B cell (primary cell): ENCODE measurements around the gene TRAPPC3L. TPM values are rescaled to one million over a fixed set of nuclear protein-coding genes. Genes with fewer than 3 reads are reported as not detected.
A peak's percentile ranks its signal among the peaks of the same experiment; 100 is the strongest.

ENCODE experiments used
- ATAC-seq: fragments of 200-7000 bp; cut with Tn5 transposase; one replicate; pipeline ENCODE4 v1.10.0; 2021; ENCODE audit warnings: low read depth, mild to moderate bottlenecking, moderate number of reproducible peaks, moderate library complexity
- CTCF ChIA-PET: fragments of 350-600 bp; sonication (Branson Sonifier 250); formaldehyde crosslinking; loops from one replicate; lab custom pipeline; 2021; ENCODE audit warnings: antibody characterized with exemption, inconsistent platforms; lab: Charles Lee
- POLR2A ChIA-PET: fragments of 350-600 bp; sonication (Branson Sonifier 250); formaldehyde crosslinking; loops from one replicate; lab custom pipeline; 2021; ENCODE audit warnings: antibody characterized with exemption; lab: Charles Lee
- DNase-seq: peaks from one replicate; pipeline ENCODE4 v3.0.0; 2013
- H2AFZ ChIP-seq: 2 replicates; pipeline ENCODE4 v1.6.1; 2012; ENCODE audit warnings: mild to moderate bottlenecking, low read depth, low read length; ENCODE audit not compliant: insufficient read depth, poor library complexity, severe bottlenecking
- H3K27ac ChIP-seq, 2 donors: 1 replicate in 1 of 2; 2 replicates in 1 of 2; pipeline ENCODE4 v1.5.1; 2012 to 2013; ENCODE audit warnings: low read length in 2 of 2, mild to moderate bottlenecking in 2 of 2, moderate library complexity in 1 of 2
- H3K27me3 ChIP-seq, 4 experiments: fragments of 200-600 bp in 1 of 4; sonication (generic) in 1 of 4; replicated peaks in 1 of 4; 1 replicate in 2 of 4; 2 replicates in 2 of 4; pipeline versions ENCODE4 v1.6.1 to v1.7.0; 2013 to 2016; ENCODE audit warnings: low read length in 3 of 4, mild to moderate bottlenecking in 2 of 4, mixed read lengths in 1 of 4, moderate library complexity in 1 of 4; ENCODE audit not compliant: insufficient read depth in 4 of 4, control insufficient read depth in 3 of 4; ENCODE audit errors: control extremely low read depth in 1 of 4
- H3K36me3 ChIP-seq, 2 experiments: replicated peaks in 1 of 2; 1 replicate in 1 of 2; 2 replicates in 1 of 2; pipeline versions ENCODE4 v1.6.1 to v1.7.1; 2013; ENCODE audit warnings: low read length in 1 of 2; ENCODE audit not compliant: insufficient read depth in 2 of 2, control insufficient read depth in 1 of 2; ENCODE audit errors: control extremely low read depth in 1 of 2, extremely low read depth in 1 of 2
- H3K4me1 ChIP-seq, 2 donors: fragments of 200-600 bp in 1 of 2; sonication (generic) in 1 of 2; 1 replicate in 1 of 2; 2 replicates in 1 of 2; pipeline versions ENCODE4 v1.5.1 to v1.6.1; 2013 to 2017; ENCODE audit warnings: low read length in 2 of 2; ENCODE audit not compliant: control insufficient read depth in 2 of 2, insufficient read depth in 2 of 2
- H3K4me2 ChIP-seq: replicated peaks from 2 replicates; pipeline ENCODE3; 2012; ENCODE audit warnings: mild to moderate bottlenecking, low read depth, low read length; ENCODE audit not compliant: poor library complexity, severe bottlenecking
- H3K4me3 ChIP-seq, 5 experiments: fragments of 200-600 bp in 1 of 5; sonication (generic) in 1 of 5; 1 replicate in 3 of 5; 2 replicates in 2 of 5; pipeline versions ENCODE4 v1.5.1 to v1.7.0; 2011 to 2016; ENCODE audit warnings: low read length in 4 of 5, mild to moderate bottlenecking in 4 of 5, low read depth in 2 of 5, control low read depth in 1 of 5, moderate library complexity in 1 of 5; ENCODE audit not compliant: insufficient read depth in 1 of 5; ENCODE audit errors: control extremely low read depth in 1 of 5, extremely low read depth in 1 of 5
- H3K79me2 ChIP-seq: fragments of 200-600 bp; sonication (generic); one replicate; pipeline ENCODE4 v1.6.0; 2016; ENCODE audit warnings: low read length; ENCODE audit not compliant: control insufficient read depth, insufficient read depth
- H3K9ac ChIP-seq: fragments of 200-600 bp; sonication (generic); 2 replicates; pipeline ENCODE4 v1.6.1; 2017; ENCODE audit warnings: mild to moderate bottlenecking, low read length, moderate library complexity
- H3K9me3 ChIP-seq, 3 donors: one replicate each; pipeline versions ENCODE4 v1.6.1 to v1.7.1; 2013; ENCODE audit warnings: low read length in 2 of 3; ENCODE audit not compliant: control insufficient read depth in 2 of 3, insufficient read depth in 1 of 3; ENCODE audit errors: control extremely low read depth in 1 of 3
- H4K20me1 ChIP-seq: 2 replicates; pipeline ENCODE4 v1.6.0; 2012; ENCODE audit warnings: mild to moderate bottlenecking, low read length; ENCODE audit not compliant: insufficient read depth, control insufficient read depth, poor library complexity, severe bottlenecking
- H3K27ac Mint-ChIP-seq: one replicate; pipeline ENCODE4 v1.8.0; 2021; ENCODE audit warnings: mixed read lengths
- H3K27me3 Mint-ChIP-seq: one replicate; pipeline ENCODE4 v1.8.0; 2021; ENCODE audit warnings: mixed read lengths
- H3K4me1 Mint-ChIP-seq: one replicate; pipeline ENCODE4 v1.8.0; 2021; ENCODE audit warnings: mixed read lengths
- H3K4me3 Mint-ChIP-seq: one replicate; pipeline ENCODE4 v1.8.0; 2021; ENCODE audit warnings: mixed read lengths
- H3K9me3 Mint-ChIP-seq: one replicate; pipeline ENCODE4 v1.8.0; 2022; ENCODE audit warnings: mixed read lengths; ENCODE audit not compliant: insufficient read depth
- EZH2 ChIP-seq: IDR thresholded peaks from 2 replicates; pipeline ENCODE4 v1.6.1; 2012; ENCODE audit warnings: borderline replicate concordance, low read depth, mild to moderate bottlenecking, moderate library complexity, low read length; ENCODE audit not compliant: insufficient read depth, poor library complexity, severe bottlenecking
- WGBS: methylation state at CpG from one replicate; pipeline ENCODE4 v1.1.5; 2013; ENCODE audit warnings: missing lambda C conversion rate; ENCODE audit not compliant: insufficient coverage; 5-methylcytosine and 5-hydroxymethylcytosine counted together
- intact Hi-C: fragments of 100-400 bp; cut with micrococcal nuclease; formaldehyde crosslinking; loops from one replicate; pipeline ENCODE4 v1.10.0; 2022
- polyA plus RNA-seq: library from polyadenylated mRNA; depleted of rRNA; stranded (reverse); fragments of >200 nt; gene quantifications from 2 replicates; pipeline ENCODE4 v1.2.3, GENCODE V29; 2012
- total RNA-seq, 2 donors: library from RNA; stranded (reverse); fragments of 120-200 nt in 1 of 2; gene quantifications; 1 replicate in 1 of 2; 2 replicates in 1 of 2; pipeline versions ENCODE4 v1.2.3 to v1.2.4, GENCODE V29; 2013 to 2022
- TF ChIP-seq, protein P1 (sequence below): fragments of 200-600 bp; IDR thresholded peaks from one replicate; pipeline ENCODE4 v1.8.0; 2022; ENCODE audit warnings: antibody characterized with exemption, mild to moderate bottlenecking

The TRAPPC3L gene
- total and polyA plus RNA-seq, 2 donors (not counting 1 experiment from before 2014, with no cell fraction given) = not detected

- ATAC-seq (peak; percentile 88), DNase-seq (peak; percentile 69)
- Histone ChIP-seq H3K4me1 (peaks cover 15 to 19% of the 10 kb centered on the region in 2 donors), H2AFZ (no peak overlapping the region), H3K79me2 (no peaks in the 10 kb centered on the region), H3K4me2 (peak overlapping the region; percentile 42), H3K9me3 (no peaks in the 10 kb centered on the region), H4K20me1 (no peaks in the 10 kb centered on the region), H3K27ac (no peak overlapping the region), H3K27me3 (no peaks in the 10 kb centered on the region), H3K9ac (no peak overlapping the region), H3K4me3 (no peak overlapping the region), H3K36me3 (no peaks in the 10 kb centered on the region)
- intact Hi-C loops = loop anchor here (1.0 kb wide), 1 partner anchor 11 kb away; no protein-coding TSS in a partner anchor
- H3K27ac Mint-ChIP-seq = peak overlapping the region; percentile 76
- no peaks in the 10 kb centered on the region for H3K27me3 Mint-ChIP-seq
- peaks cover 33% of the 10 kb centered on the region for H3K4me1 Mint-ChIP-seq
- POLR2A ChIA-PET = interaction anchor here (0.7 kb wide), 1 partner anchor 65 kb away, joined by 5 read pairs; no protein-coding TSS in a partner anchor
- peak overlapping the region; percentile 54 for H3K4me3 Mint-ChIP-seq
- no peaks in the 10 kb centered on the region for H3K9me3 Mint-ChIP-seq
- CTCF ChIA-PET = interaction anchor here (0.6 to 1.9 kb wide), 6 partner anchors 9 to 234 kb away, joined by 3 to 10 read pairs (median 4); partner anchors contain the start of gene DSE
- WGBS = 61% methylated on average over 2 of the region's 9 CpGs
- TF ChIP-seq, protein P1, sequence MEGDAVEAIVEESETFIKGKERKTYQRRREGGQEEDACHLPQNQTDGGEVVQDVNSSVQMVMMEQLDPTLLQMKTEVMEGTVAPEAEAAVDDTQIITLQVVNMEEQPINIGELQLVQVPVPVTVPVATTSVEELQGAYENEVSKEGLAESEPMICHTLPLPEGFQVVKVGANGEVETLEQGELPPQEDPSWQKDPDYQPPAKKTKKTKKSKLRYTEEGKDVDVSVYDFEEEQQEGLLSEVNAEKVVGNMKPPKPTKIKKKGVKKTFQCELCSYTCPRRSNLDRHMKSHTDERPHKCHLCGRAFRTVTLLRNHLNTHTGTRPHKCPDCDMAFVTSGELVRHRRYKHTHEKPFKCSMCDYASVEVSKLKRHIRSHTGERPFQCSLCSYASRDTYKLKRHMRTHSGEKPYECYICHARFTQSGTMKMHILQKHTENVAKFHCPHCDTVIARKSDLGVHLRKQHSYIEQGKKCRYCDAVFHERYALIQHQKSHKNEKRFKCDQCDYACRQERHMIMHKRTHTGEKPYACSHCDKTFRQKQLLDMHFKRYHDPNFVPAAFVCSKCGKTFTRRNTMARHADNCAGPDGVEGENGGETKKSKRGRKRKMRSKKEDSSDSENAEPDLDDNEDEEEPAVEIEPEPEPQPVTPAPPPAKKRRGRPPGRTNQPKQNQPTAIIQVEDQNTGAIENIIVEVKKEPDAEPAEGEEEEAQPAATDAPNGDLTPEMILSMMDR = no peak
- no peak for TF ChIP-seq EZH2
Observed at GRCh38 chr6:116450769-116451740, 94.4 kb downstream of the TRAPPC3L start.
